ENCODE data around the gene OR8A1. TPM values are rescaled to one million over a fixed set of nuclear protein-coding genes. Genes with fewer than 3 reads are reported as not detected.

Gene OR8A1
- total RNA-seq = not detected

- intact Hi-C loops (cut with DNase I; ENCODE audit: low total_unique reads) = no loop called here
- Histone ChIP-seq H3K27ac (no peak within 1 kb of the TSS), H3K27me3 (no peaks in the 10 kb centered on the region), H3K4me1 (no peaks in the 10 kb centered on the region), H3K9me3 (no peaks in the 10 kb centered on the region), H3K4me3 (no peak within 1 kb of the TSS), H3K36me3 (no peaks in the 10 kb centered on the region)
- in situ Hi-C loops (cut with MboI; ENCODE audit: low sequenced_read_pairs in 4 of 4) = no loop called here
- ATAC-seq (no peak), DNase-seq (no peak)
- TF ChIP-seq CTCF (IDR thresholded peaks at IDR 0.05 in 4 of 5, conservative IDR thresholded peaks at IDR 0.05 in 1 of 5) = no peak
- no peak for TF ChIP-seq POLR2A (IDR thresholded peaks at IDR 0.05)
Observed at GRCh38 chr11:124569697-124570096, at the start of gene OR8A1. Gene OR8A1, plus strand, starts transcription at chr11:124569997. Its CDS starts 123 bp downstream, at chr11:124570120.

DNA sequence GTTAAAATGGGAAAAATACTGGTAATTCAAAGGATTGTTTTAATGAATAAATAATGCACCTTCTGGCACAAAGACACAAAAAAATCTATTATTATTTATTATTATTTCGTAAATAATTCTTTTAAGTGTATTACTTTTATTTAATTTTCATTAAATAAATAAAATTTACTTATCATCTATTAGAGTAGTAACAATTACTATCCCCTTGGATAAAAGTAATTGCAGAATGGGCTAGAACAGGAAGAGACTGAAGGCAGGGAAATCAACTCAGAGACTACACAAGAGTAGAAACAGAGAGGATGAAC is 49.3 kb upstream of the OR8A1 start:
- H3K4me1 ChIP-seq = no peaks in the 10 kb centered on the region
- DNase-seq = no peak
- no peaks in the 10 kb centered on the region for H3K27me3 ChIP-seq
- ATAC-seq = no peak
- in situ Hi-C loops (cut with MboI; ENCODE audit: low sequenced_read_pairs in 4 of 4) = no loop called here
- H3K9me3 ChIP-seq = no peaks in the 10 kb centered on the region
- H3K36me3 ChIP-seq = no peaks in the 10 kb centered on the region
- TF ChIP-seq CTCF (IDR thresholded peaks at IDR 0.05 in 4 of 5, conservative IDR thresholded peaks at IDR 0.05 in 1 of 5) (no peak), POLR2A (IDR thresholded peaks at IDR 0.05) (no peak)
- H3K4me3 ChIP-seq = no peak overlapping the region
- intact Hi-C loops (cut with DNase I; ENCODE audit: low total_unique reads) = no loop called here
- H3K27ac ChIP-seq = no peak overlapping the region

GRCh38 chr11:124533626-124534025 is 36.2 kb upstream of the OR8A1 start:
- in situ Hi-C loops (cut with MboI; ENCODE audit: low sequenced_read_pairs in 4 of 4) = no loop called here
- no peaks in the 10 kb centered on the region for H3K4me1 ChIP-seq
- no peaks in the 10 kb centered on the region for H3K27me3 ChIP-seq
- intact Hi-C loops (cut with DNase I; ENCODE audit: low total_unique reads) = no loop called here
- ATAC-seq = no peak
- H3K4me3 ChIP-seq = no peak overlapping the region
- no peaks in the 10 kb centered on the region for H3K9me3 ChIP-seq
- TF ChIP-seq CTCF (IDR thresholded peaks at IDR 0.05 in 4 of 5, conservative IDR thresholded peaks at IDR 0.05 in 1 of 5) (no peak), POLR2A (IDR thresholded peaks at IDR 0.05) (no peak)
- H3K36me3 ChIP-seq = no peaks in the 10 kb centered on the region
- no peak overlapping the region for H3K27ac ChIP-seq
- no peak for DNase-seq

DNA sequence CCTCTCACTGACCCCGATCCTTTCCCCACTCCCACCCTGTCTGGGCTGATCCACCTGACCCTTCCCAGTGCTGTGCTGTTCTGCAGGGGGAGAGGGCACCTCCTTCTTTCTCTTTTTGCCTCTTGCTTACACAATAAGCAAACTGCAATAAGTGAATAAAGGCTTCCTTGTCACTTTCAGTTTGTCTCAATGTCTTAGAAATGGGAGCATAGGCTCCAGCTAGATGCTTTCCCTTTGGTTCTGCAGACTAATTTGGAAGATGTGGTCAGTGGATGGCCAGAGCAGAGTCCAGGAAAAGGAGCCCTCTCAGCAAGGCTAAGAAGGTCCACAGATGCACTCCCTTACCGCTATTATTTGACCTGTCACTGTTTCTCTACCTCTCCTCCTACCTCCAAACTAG is 35.7 kb upstream of the OR8A1 start:
- H3K9me3 ChIP-seq = no peaks in the 10 kb centered on the region
- in situ Hi-C loops (cut with MboI; ENCODE audit: low sequenced_read_pairs in 4 of 4) = no loop called here
- H3K4me1 ChIP-seq = no peaks in the 10 kb centered on the region
- H3K4me3 ChIP-seq = no peak overlapping the region
- DNase-seq (no peak), ATAC-seq (no peak)
- intact Hi-C loops (cut with DNase I; ENCODE audit: low total_unique reads) = no loop called here
- no peaks in the 10 kb centered on the region for H3K27me3 ChIP-seq
- no peaks in the 10 kb centered on the region for H3K36me3 ChIP-seq
- TF ChIP-seq CTCF (IDR thresholded peaks at IDR 0.05 in 4 of 5, conservative IDR thresholded peaks at IDR 0.05 in 1 of 5) = no peak
- TF ChIP-seq POLR2A (IDR thresholded peaks at IDR 0.05) = no peak
- H3K27ac ChIP-seq = no peak overlapping the region

DNA sequence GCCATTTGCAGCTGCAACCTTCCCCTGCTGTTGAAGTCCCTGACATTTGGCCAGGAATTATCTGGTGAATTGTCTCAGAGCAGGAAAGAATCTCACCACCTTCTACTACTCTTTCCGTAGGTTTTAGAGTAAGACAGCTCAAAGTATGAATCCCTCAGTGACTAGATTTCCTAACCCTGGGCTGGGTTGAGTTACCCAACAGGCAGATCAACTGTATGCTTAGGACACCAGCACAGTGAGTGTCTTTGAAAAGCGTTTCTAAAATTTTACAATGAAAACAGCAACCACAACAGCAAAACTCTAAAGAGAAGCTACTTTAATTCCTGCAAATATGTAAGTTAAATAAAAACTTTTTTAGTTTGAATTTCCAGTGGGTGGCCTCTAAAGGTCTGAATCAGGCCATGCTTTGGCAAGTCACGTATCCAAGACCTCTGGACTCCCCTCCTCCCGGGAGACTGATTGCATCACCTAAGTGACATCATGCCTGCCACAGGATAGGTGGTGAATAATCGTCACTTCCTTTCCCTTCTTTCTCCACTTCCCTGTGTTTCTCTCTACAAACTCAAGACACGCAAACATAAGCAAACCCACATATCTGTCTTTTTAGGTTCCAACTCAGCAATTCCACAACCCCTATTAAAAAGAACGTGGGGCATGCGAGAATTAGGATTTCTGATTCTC is 34.1 kb upstream of the OR8A1 start:
- no peaks in the 10 kb centered on the region for H3K36me3 ChIP-seq
- H3K27ac ChIP-seq = no peak overlapping the region
- DNase-seq (no peak), ATAC-seq (no peak)
- intact Hi-C loops (cut with DNase I; ENCODE audit: low total_unique reads) = no loop called here
- no peaks in the 10 kb centered on the region for H3K4me1 ChIP-seq
- no peaks in the 10 kb centered on the region for H3K9me3 ChIP-seq
- H3K27me3 ChIP-seq = no peaks in the 10 kb centered on the region
- in situ Hi-C loops (cut with MboI; ENCODE audit: low sequenced_read_pairs in 4 of 4) = no loop called here
- no peak overlapping the region for H3K4me3 ChIP-seq
- TF ChIP-seq CTCF (IDR thresholded peaks at IDR 0.05 in 4 of 5, conservative IDR thresholded peaks at IDR 0.05 in 1 of 5) = no peak
- no peak for TF ChIP-seq POLR2A (IDR thresholded peaks at IDR 0.05)
